B cell (primary cell): ENCODE measurements around the gene HSD17B1. TPM values are rescaled to one million over a fixed set of nuclear protein-coding genes. Genes with fewer than 3 reads are reported as not detected.
A peak's percentile ranks its signal among the peaks of the same experiment; 100 is the strongest.

Experiments
- ATAC-seq: fragments of 200-7000 bp; cut with Tn5 transposase; one replicate; pipeline ENCODE4 v1.10.0; 2021; ENCODE audit warnings: low read depth, mild to moderate bottlenecking, moderate number of reproducible peaks, moderate library complexity
- CTCF ChIA-PET: fragments of 350-600 bp; sonication (Branson Sonifier 250); formaldehyde crosslinking; loops from one replicate; lab custom pipeline; 2021; ENCODE audit warnings: antibody characterized with exemption, inconsistent platforms; lab: Charles Lee
- POLR2A ChIA-PET: fragments of 350-600 bp; sonication (Branson Sonifier 250); formaldehyde crosslinking; loops from one replicate; lab custom pipeline; 2021; ENCODE audit warnings: antibody characterized with exemption; lab: Charles Lee
- DNase-seq: peaks from one replicate; pipeline ENCODE4 v3.0.0; 2013
- H2AFZ ChIP-seq: 2 replicates; pipeline ENCODE4 v1.6.1; 2012; ENCODE audit warnings: mild to moderate bottlenecking, low read depth, low read length; ENCODE audit not compliant: insufficient read depth, poor library complexity, severe bottlenecking
- H3K27ac ChIP-seq, 2 donors: 1 replicate in 1 of 2; 2 replicates in 1 of 2; pipeline ENCODE4 v1.5.1; 2012 to 2013; ENCODE audit warnings: low read length in 2 of 2, mild to moderate bottlenecking in 2 of 2, moderate library complexity in 1 of 2
- H3K27me3 ChIP-seq, 4 experiments: fragments of 200-600 bp in 1 of 4; sonication (generic) in 1 of 4; replicated peaks in 1 of 4; 1 replicate in 2 of 4; 2 replicates in 2 of 4; pipeline versions ENCODE4 v1.6.1 to v1.7.0; 2013 to 2016; ENCODE audit warnings: low read length in 3 of 4, mild to moderate bottlenecking in 2 of 4, mixed read lengths in 1 of 4, moderate library complexity in 1 of 4; ENCODE audit not compliant: insufficient read depth in 4 of 4, control insufficient read depth in 3 of 4; ENCODE audit errors: control extremely low read depth in 1 of 4
- H3K36me3 ChIP-seq, 2 experiments: replicated peaks in 1 of 2; 1 replicate in 1 of 2; 2 replicates in 1 of 2; pipeline versions ENCODE4 v1.6.1 to v1.7.1; 2013; ENCODE audit warnings: low read length in 1 of 2; ENCODE audit not compliant: insufficient read depth in 2 of 2, control insufficient read depth in 1 of 2; ENCODE audit errors: control extremely low read depth in 1 of 2, extremely low read depth in 1 of 2
- H3K4me1 ChIP-seq, 2 donors: fragments of 200-600 bp in 1 of 2; sonication (generic) in 1 of 2; 1 replicate in 1 of 2; 2 replicates in 1 of 2; pipeline versions ENCODE4 v1.5.1 to v1.6.1; 2013 to 2017; ENCODE audit warnings: low read length in 2 of 2; ENCODE audit not compliant: control insufficient read depth in 2 of 2, insufficient read depth in 2 of 2
- H3K4me2 ChIP-seq: replicated peaks from 2 replicates; pipeline ENCODE3; 2012; ENCODE audit warnings: mild to moderate bottlenecking, low read depth, low read length; ENCODE audit not compliant: poor library complexity, severe bottlenecking
- H3K4me3 ChIP-seq, 5 experiments: fragments of 200-600 bp in 1 of 5; sonication (generic) in 1 of 5; 1 replicate in 3 of 5; 2 replicates in 2 of 5; pipeline versions ENCODE4 v1.5.1 to v1.7.0; 2011 to 2016; ENCODE audit warnings: low read length in 4 of 5, mild to moderate bottlenecking in 4 of 5, low read depth in 2 of 5, control low read depth in 1 of 5, moderate library complexity in 1 of 5; ENCODE audit not compliant: insufficient read depth in 1 of 5; ENCODE audit errors: control extremely low read depth in 1 of 5, extremely low read depth in 1 of 5
- H3K79me2 ChIP-seq: fragments of 200-600 bp; sonication (generic); one replicate; pipeline ENCODE4 v1.6.0; 2016; ENCODE audit warnings: low read length; ENCODE audit not compliant: control insufficient read depth, insufficient read depth
- H3K9ac ChIP-seq: fragments of 200-600 bp; sonication (generic); 2 replicates; pipeline ENCODE4 v1.6.1; 2017; ENCODE audit warnings: mild to moderate bottlenecking, low read length, moderate library complexity
- H3K9me3 ChIP-seq, 3 donors: one replicate each; pipeline versions ENCODE4 v1.6.1 to v1.7.1; 2013; ENCODE audit warnings: low read length in 2 of 3; ENCODE audit not compliant: control insufficient read depth in 2 of 3, insufficient read depth in 1 of 3; ENCODE audit errors: control extremely low read depth in 1 of 3
- H4K20me1 ChIP-seq: 2 replicates; pipeline ENCODE4 v1.6.0; 2012; ENCODE audit warnings: mild to moderate bottlenecking, low read length; ENCODE audit not compliant: insufficient read depth, control insufficient read depth, poor library complexity, severe bottlenecking
- H3K27ac Mint-ChIP-seq: one replicate; pipeline ENCODE4 v1.8.0; 2021; ENCODE audit warnings: mixed read lengths
- H3K27me3 Mint-ChIP-seq: one replicate; pipeline ENCODE4 v1.8.0; 2021; ENCODE audit warnings: mixed read lengths
- H3K4me1 Mint-ChIP-seq: one replicate; pipeline ENCODE4 v1.8.0; 2021; ENCODE audit warnings: mixed read lengths
- H3K4me3 Mint-ChIP-seq: one replicate; pipeline ENCODE4 v1.8.0; 2021; ENCODE audit warnings: mixed read lengths
- H3K9me3 Mint-ChIP-seq: one replicate; pipeline ENCODE4 v1.8.0; 2022; ENCODE audit warnings: mixed read lengths; ENCODE audit not compliant: insufficient read depth
- EZH2 ChIP-seq: IDR thresholded peaks from 2 replicates; pipeline ENCODE4 v1.6.1; 2012; ENCODE audit warnings: borderline replicate concordance, low read depth, mild to moderate bottlenecking, moderate library complexity, low read length; ENCODE audit not compliant: insufficient read depth, poor library complexity, severe bottlenecking
- WGBS: methylation state at CpG from one replicate; pipeline ENCODE4 v1.1.5; 2013; ENCODE audit warnings: missing lambda C conversion rate; ENCODE audit not compliant: insufficient coverage; 5-methylcytosine and 5-hydroxymethylcytosine counted together
- intact Hi-C: fragments of 100-400 bp; cut with micrococcal nuclease; formaldehyde crosslinking; loops from one replicate; pipeline ENCODE4 v1.10.0; 2022
- polyA plus RNA-seq: library from polyadenylated mRNA; depleted of rRNA; stranded (reverse); fragments of >200 nt; gene quantifications from 2 replicates; pipeline ENCODE4 v1.2.3, GENCODE V29; 2012
- total RNA-seq, 2 donors: library from RNA; stranded (reverse); fragments of 120-200 nt in 1 of 2; gene quantifications; 1 replicate in 1 of 2; 2 replicates in 1 of 2; pipeline versions ENCODE4 v1.2.3 to v1.2.4, GENCODE V29; 2013 to 2022
- TF ChIP-seq, protein P1 (sequence below): fragments of 200-600 bp; IDR thresholded peaks from one replicate; pipeline ENCODE4 v1.8.0; 2022; ENCODE audit warnings: antibody characterized with exemption, mild to moderate bottlenecking

The HSD17B1 gene
- total and polyA plus RNA-seq, 2 donors (not counting 1 experiment from before 2014, with no cell fraction given) = 1.3 to 3.3 TPM

DNA sequence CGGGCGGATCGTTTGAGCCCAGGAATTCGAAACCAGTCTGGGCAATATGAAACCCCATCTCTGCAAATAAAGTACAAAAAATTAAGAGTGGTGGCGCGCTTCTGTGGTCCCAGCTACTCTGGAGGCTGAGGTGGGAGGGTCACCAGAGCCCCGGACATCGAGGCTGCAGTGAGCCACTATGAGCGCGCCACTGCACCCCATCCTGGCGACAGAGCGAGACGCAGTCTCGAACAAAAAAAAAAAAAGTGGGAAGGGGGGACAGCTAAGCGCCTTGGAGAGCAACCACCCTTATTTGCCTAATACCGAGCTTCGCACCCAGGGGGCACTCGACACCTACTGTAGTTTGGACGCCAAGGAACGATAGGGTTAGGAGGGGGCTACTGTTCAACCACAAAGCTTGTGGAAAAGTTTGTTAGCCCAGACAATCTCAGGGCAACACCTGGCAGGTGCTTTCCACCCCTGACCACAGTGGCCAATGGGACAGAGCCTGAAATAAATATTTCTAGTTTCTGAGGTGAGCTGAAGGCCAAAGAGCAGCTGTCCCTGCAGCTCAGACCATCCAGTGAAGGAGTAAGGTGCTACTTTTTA lies 25.7 kb downstream of the HSD17B1 start:
- no peaks in the 10 kb centered on the region for H3K9me3 Mint-ChIP-seq
- no peaks in the 10 kb centered on the region for H3K27me3 ChIP-seq
- no peaks in the 10 kb centered on the region for H3K9me3 ChIP-seq
- POLR2A ChIA-PET = interaction anchor here (0.6 to 2.7 kb wide), 22 partner anchors 11 to 1963 kb away, joined by 3 to 19 read pairs (median 6); partner anchors contain the start of genes BECN1, MLX, NAGLU and PLEKHH3
- no peak for TF ChIP-seq EZH2
- TF ChIP-seq, protein P1, sequence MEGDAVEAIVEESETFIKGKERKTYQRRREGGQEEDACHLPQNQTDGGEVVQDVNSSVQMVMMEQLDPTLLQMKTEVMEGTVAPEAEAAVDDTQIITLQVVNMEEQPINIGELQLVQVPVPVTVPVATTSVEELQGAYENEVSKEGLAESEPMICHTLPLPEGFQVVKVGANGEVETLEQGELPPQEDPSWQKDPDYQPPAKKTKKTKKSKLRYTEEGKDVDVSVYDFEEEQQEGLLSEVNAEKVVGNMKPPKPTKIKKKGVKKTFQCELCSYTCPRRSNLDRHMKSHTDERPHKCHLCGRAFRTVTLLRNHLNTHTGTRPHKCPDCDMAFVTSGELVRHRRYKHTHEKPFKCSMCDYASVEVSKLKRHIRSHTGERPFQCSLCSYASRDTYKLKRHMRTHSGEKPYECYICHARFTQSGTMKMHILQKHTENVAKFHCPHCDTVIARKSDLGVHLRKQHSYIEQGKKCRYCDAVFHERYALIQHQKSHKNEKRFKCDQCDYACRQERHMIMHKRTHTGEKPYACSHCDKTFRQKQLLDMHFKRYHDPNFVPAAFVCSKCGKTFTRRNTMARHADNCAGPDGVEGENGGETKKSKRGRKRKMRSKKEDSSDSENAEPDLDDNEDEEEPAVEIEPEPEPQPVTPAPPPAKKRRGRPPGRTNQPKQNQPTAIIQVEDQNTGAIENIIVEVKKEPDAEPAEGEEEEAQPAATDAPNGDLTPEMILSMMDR = peak; percentile 85
- peak overlapping the region; percentile 99 for H3K27ac Mint-ChIP-seq
- 2% methylated on average over 8 of the region's 20 CpGs for WGBS
- H3K27me3 Mint-ChIP-seq = no peaks in the 10 kb centered on the region
- CTCF ChIA-PET = interaction anchor here (0.6 to 4.3 kb wide), 66 partner anchors 9 to 905 kb away, joined by 3 to 72 read pairs (median 4); partner anchors contain the start of genes BECN1, CAVIN1, CCR10 and CNTD1
- ATAC-seq = peak; percentile 39
- peaks cover 13 to 51% of the 10 kb centered on the region in 2 experiments for H3K36me3 ChIP-seq
- peak overlapping the region; percentile 99 for H3K4me3 Mint-ChIP-seq
- peak overlapping the region; percentile 70 for H3K9ac ChIP-seq
- peak overlapping the region; percentile 93 for H3K4me2 ChIP-seq
- DNase-seq = peak; percentile 83
- H3K27ac ChIP-seq = peak overlapping the region; percentile 45 to 72
- peaks cover 14% of the 10 kb centered on the region for H3K79me2 ChIP-seq
- H4K20me1 ChIP-seq = peaks cover 15% of the 10 kb centered on the region
- H2AFZ ChIP-seq = peak overlapping the region; percentile 85
- H3K4me1 Mint-ChIP-seq = peaks cover 42% of the 10 kb centered on the region
- peak overlapping the region; percentile 56 to 82 (median 74) for H3K4me3 ChIP-seq
- intact Hi-C loops = loop anchor here (1.0 to 10.0 kb wide), 5 partner anchors 30 to 416 kb away; partner anchors contain the start of genes BECN1 and RPL27
- H3K4me1 ChIP-seq = peaks cover 12 to 30% of the 10 kb centered on the region in 2 donors
